Pulmonary artery endothelial cell (primary cell): ENCODE measurements around the gene CORT. TPM values are rescaled to one million over a fixed set of nuclear protein-coding genes. Genes with fewer than 3 reads are reported as not detected.
A peak's percentile ranks its signal among the peaks of the same experiment; 100 is the strongest.
"Not testable (repeated sequence)": the region's sequence is repeated elsewhere in the genome, so short reads cannot be mapped to it uniquely, and the experiment has no call there.

Experiments
- DNase-seq: peaks from one replicate; pipeline ENCODE4 v3.0.0-alpha.2; 2011; ENCODE audit warnings: low read depth, low spot score
- total RNA-seq: library from RNA; depleted of rRNA; stranded (reverse); fragments of >200 nt; gene quantifications from 2 replicates; pipeline ENCODE4 v1.2.3, GENCODE V29; 2014

CORT gene
- total RNA-seq, 1 donor from 2014 or later, result 0.13 TPM

DNA sequence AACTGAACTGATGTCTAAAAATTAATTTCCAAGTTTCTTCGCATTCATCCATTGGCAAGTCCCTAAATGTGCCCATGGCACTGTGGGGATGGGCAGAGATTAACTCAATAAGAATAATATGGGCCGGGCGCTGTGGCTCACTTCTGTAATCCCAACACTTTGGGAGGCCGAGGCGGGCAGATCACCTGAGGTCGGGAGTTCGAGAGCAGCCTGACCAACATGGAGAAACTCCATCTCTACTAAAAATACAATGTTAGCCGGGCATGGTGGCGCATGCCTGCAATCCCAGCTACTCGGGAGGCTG, 24.4 kb downstream of the CORT start:
- not testable (repeated sequence) for DNase-seq

DNA sequence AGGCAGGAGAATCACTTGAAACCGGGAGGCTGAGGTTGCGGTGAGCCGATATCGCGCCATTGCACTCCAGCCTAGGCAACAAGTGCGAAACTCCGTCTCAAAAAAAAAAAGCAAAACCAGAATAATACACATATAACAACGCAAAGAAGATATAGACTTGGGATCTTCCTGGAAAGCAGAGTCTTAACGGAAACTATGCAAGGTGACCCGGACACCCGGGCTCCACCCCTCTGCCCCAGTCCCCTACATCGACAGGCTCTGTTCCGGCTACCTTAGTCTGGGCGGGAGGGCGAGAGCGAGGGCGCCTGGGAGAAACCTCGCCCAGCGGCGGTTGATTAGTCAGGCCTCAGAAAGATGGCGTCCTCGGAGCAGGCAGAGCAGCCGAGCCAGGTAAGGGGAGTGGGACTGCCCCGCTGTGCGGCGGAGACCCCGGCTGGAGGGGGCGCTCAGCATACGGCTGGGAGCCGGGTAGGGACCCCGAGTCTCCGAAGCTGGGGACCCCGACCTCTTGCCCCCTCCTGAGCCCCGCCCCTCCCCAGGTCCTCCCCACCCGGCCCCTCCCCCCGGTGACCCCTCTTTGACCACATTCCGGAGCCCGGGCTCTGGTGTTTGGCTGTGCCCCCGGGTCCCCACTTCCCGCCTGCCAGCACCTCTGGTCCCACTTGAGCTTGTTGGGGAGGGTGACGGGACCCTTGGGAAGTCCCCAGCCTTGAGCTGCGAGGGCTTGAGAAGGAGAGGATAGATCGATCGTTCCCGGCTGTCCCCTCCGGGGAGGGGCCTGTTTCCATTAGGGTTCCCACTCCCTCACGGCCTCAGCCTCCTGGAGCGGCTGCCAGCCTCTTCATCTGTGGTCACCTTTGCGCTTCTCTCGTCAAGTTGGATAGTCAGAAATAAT, 25.0 kb downstream of the CORT start, which contains the start of gene PEX14:
PEX14 (plus strand) TSS at position 338 of the 895 bp plus-strand sequence; CDS start at position 355, 17 bp downstream.
- DNase-seq, result peak; percentile 48

DNA sequence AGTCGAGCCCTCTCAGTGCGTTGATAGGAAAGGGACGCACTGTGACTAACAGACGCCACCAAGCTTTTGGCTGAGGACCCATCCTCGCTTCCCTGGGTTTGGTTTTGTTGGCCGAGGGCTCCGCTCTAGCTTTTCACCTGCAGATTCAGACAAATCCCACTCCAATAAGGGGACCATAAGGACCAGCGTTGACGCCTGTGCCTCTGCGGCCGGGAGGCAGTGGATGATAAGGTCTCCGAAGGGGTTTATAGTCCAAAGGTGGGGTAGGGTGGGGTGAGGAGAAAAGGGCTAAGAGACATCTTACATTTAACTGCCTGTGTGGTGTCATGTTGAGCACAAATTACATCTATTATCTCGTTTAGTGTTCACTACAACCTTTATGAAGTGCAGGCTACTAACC, 25.7 kb downstream of the CORT start:
- no peak for DNase-seq

DNA sequence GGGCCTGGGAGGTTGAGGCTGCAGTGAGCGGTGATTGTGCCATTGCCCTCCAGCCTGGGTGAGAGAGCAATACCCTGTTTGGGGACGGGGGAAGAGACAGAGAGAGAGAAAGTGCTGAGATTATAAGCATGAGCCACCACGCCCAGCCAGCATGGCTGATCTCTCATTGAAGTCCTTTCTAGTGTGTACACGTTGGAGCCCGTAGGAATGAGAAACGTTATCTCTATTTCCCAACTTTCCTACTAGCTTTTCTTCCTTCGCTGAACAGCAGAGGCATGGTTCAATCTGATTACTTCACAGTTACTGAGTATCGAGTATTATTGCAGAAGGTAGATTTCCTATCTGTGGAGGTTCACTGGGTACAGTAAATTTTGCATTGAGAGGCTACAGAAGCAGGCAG, 29.5 kb downstream of the CORT start:
- DNase-seq, result no peak

DNA sequence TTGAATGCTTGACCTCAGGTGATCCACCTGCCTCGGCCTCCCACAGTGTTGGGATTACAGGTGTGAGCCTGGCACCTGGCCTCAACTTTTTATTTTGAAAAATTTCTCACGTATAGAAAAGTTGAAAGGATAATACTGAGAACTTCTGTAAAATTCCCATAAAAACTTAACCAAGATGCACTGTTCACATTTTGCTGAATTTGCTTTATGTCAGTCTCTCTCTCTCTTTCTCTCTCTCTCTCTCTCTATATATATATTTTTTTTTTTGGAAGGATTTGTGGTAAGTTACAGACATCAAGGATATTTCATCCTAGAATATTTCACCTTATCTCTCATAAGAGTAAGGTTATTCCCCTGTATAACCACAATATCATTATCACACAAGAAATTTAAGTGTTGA, 30.8 kb downstream of the CORT start:
- no peak for DNase-seq

DNA sequence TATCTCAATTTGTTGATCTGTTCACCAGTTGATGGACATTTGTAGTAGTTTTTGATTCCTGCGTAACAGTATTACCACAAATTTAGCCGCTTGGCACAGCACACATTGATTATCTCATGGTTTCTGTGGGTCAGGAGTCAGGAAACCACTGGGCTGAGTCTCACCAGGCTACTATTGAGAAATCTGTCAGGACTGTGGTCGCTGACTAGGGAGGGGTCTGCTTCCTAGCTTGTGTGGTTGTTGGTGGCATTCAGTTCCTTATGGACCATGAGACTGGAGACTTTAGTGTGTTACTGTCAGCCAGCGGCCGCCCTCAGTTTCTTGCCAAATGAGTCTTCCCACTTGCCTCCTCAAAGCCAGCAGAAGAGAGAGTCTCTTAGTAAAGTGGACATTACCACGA, 34.7 kb downstream of the CORT start:
- no peak for DNase-seq

DNA sequence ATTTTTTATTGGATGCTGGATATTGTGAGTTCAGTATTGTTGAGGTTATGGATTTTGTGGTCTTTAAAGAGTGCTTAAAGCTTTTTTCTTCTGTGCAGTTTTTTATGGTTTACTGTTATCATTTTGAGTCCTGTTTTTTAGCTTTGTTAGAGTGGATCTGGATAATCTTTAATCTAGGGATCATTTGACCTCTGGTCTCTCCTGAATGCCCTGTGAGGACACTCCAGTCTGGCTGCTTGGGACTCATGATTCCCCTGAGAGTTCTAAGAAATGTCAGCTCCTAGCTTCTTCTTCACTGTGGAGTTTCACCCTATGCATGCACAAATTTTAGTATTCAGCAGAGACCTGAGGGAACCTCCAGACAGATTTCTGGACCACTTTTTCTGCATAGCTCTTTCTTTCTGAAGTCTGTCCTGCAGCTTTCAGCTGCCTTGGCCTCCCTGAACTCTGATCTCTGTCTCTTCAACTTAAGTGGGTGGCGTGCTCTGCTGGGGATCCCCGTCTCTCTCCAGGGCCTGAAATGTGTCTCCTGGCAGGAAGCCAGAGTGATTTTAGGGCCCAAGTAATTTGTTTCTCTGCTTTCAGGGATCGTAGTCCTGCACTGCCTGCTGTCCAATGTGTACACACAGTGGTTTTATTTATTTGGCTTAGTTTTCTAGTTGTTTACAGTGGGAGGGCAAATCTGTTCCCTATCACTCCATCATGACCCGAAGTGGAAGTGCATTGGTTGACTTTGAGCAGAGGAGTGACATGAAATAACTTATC, 39.6 kb downstream of the CORT start:
- no peak for DNase-seq

DNA sequence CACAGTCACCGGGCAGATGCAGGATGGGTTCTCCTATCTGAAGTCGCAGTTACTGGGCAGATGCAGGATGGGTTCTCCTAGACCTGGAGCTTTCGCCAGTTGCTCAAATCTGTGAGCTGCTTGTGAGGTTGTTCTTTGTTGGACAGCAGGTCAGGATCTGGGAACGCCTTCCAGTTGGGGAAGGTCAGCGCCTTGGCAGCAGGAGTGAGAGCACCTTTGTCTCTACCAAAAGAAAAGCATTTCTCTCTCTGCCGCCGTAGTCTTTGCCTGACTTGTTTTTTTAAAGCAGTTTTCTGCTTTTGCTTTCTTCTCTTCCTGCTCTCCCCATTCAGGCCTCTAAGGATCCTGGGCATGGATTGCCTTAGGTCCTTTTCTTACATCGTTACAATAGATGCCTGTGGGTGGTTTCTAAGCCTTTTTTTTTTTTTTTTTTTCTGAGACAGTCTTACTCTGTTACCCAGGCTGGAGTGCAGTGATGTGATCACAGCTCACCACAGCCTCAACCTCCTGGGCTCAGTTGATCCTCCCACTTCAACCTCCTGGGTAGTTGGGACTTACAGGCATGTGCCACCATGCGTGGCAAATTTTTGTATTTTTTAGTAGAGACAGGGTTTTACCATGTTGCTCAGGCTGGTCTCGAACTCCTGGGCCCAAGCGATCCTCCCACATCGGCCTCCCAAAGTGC, 40.6 kb downstream of the CORT start:
- DNase-seq, result no peak

DNA sequence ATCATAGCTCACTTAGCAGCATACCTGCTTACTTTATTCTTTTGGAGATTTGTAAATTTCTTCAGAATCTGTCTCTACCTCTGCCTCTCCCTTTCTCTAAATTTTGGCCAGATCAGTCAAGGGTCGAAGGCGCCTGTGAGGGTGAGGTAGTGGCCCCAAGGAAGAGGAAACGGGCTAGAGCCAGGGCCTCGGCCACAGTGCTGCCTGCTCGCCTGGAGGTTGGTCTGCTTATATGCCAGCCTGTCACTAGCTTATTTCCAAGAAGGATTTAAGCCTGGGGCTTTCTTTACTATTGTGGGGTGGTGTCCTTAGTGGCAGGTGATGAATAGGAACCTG, 44.6 kb downstream of the CORT start:
- DNase-seq, result no peak

DNA sequence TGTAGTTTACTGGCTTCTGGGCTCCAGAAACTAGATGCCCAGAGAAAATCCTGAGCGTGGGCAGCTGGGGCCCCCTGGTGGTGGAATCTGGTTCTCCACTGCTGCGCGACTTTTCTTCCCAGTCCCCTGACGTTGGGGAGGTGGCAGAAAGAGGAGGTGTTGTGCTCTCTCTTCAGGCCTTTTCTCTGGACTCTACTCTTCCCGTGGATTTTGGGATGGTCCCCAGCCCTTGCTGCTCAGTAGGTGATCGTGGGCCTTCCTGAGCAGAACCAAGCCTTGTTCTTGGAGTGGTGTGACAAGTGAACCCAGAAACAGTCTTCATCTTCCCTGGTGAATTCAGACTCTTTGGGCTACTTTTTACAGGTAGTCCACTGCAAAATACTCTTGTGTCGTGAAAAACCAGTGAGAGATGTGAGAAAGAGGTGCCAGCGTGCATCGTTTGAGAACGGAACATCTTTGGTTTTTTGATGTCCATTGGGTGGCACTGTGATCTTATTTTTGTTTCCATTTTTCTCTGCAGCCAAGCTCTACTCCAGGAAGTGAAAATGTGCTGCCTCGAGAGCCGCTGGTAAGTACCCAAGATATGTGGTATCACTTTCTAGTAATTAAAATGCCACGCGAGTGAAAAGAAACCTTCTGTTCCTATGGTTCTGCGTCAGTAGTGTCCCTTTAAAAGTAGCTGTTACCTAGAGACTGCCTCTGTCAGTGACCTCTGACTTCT, 45.1 kb downstream of the CORT start:
- DNase-seq, result no peak

DNA sequence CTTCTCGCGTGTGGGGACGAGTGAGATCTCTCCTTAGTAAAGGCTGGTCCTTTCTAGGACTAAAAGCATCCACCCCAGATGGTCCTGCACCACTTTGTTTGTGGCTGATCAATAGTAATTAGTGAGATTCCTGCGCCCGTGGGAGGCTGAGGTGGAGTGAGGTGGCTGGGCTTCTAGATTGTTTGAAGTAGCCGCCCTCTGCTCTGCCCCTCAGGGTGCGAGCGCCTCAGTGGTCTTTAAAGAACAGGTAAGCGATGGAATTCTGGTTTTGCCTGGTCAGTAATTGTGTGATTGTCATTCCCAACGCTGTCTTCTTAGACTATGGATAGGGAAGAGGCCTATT, 45.6 kb downstream of the CORT start:
- DNase-seq, result no peak

DNA sequence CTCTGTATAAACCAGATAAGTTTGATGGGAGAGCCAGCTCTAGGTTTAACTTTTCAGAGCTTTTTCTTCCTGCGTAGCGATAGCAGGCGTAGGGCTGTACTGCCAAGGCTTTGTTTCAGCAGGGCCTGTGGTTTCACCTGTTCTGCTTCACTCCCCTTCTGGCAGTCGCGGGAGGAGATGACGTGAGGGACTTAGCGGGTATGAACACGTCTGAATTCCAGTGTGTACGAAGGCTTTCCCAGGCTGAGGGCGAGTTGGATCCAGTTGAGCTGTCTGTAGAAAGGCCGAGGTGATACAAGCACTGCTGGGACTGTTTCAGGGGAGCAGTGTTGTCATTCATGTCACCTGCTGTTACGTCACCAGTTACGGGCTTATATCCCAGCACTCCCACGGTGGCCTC, 46.1 kb downstream of the CORT start:
- no peak for DNase-seq

DNA sequence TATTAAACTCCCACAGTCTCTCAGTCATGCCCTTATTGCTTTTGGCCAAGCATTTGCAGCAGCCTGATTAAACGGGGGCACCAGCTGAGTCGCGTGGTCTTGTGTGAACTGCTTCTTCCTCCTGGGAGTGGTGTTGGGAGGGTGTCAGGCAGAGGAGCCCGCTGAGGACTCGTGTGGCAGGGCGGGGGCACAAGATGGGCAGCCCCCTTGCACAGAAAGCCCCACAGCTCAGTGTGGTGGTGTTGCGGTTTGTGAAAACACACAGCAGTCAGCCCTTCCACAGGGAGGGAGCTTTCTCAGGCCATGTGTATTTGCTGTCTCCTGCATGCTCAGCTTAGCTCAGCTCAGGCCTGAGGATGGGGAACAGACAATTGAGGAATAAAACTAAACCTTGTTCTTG, 47.3 kb downstream of the CORT start:
- no peak for DNase-seq

DNA sequence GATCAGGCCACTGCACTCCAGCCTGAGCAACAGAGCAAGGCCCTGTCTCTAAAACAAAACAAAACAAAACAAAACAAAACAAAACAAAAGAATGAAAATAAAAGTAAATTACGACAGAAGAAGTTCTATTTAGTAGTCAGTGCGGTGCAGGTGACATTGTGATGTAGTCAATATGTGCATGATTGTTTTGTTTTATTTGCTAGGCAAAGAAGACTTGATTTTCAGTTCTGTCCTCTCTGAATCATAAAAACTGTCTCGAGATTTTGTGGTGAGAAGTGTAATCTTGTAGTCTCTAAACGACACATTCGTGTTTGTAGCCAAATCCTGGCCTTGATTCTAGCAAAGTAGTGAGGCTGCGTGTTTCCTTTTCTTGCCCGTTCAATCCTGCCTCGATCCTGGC, 48.4 kb downstream of the CORT start:
- no peak for DNase-seq

Other genes starting within 250 kb of the CORT start
- gene KIF1B, start 239.5 kb upstream of the CORT start, total RNA-seq, result 28.0 and 37.8 TPM in 2 replicates
- gene PGD, start 51.0 kb upstream of the CORT start, total RNA-seq, result 286 and 352 TPM in 2 replicates
- gene CENPS, start 19.6 kb upstream of the CORT start, total RNA-seq, result 11.1 and 13.8 TPM in 2 replicates
- 78.3 and 82.2 TPM in 2 replicates for gene DFFA, start 22.5 kb downstream of the CORT start, total RNA-seq
- 13.3 and 15.4 TPM in 2 replicates for gene PEX14, start 24.9 kb downstream of the CORT start, total RNA-seq